Ascending aorta (tissue), 2 donors: ENCODE results near the gene JPH3. TPM values are rescaled to one million over a fixed set of nuclear protein-coding genes. Genes with fewer than 3 reads are reported as not detected.

Source experiments
- DNase-seq, 2 donors: peaks; one replicate each; pipeline ENCODE4 v3.0.0-alpha.2; 2019; ENCODE audit warnings: low spot score in 2 of 2
- H3K27ac ChIP-seq, 2 donors: fragments of 200-600 bp; sonication (generic); one replicate each; pipeline ENCODE4 v1.5.1; 2016 to 2017; ENCODE audit warnings: mild to moderate bottlenecking in 1 of 2
- H3K27me3 ChIP-seq: fragments of 200-600 bp; sonication (generic); one replicate; pipeline ENCODE4 v1.5.1; 2017
- H3K36me3 ChIP-seq, 2 donors: fragments of 200-600 bp; sonication (generic); one replicate each; pipeline ENCODE4 v1.5.1; 2016
- H3K4me1 ChIP-seq, 2 donors: fragments of 200-600 bp; sonication (generic); one replicate each; pipeline ENCODE4 v1.5.1; 2016 to 2017; ENCODE audit warnings: mild to moderate bottlenecking in 1 of 2
- H3K4me3 ChIP-seq, 2 donors: fragments of 200-600 bp; sonication (generic); one replicate each; pipeline ENCODE4 v1.5.1; 2016 to 2017; ENCODE audit warnings: mild to moderate bottlenecking in 1 of 2
- H3K9me3 ChIP-seq, 2 donors: fragments of 200-600 bp; sonication (generic); one replicate each; pipeline ENCODE4 v1.5.1; 2016
- CTCF ChIP-seq, 3 experiments: fragments of 200-600 bp in 2 of 3; fragments of 450-650 bp in 1 of 3; sonication (generic) in 2 of 3; IDR thresholded peaks; one replicate each; pipeline ENCODE4 v1.5.1; 2016 to 2019; ENCODE audit warnings: antibody characterized with exemption in 3 of 3, mild to moderate bottlenecking in 1 of 3, moderate library complexity in 1 of 3
- intact Hi-C: fragments of 100-400 bp; cut with DNase I; formaldehyde crosslinking; loops from one replicate; pipeline ENCODE4 v1.15.1; 2023
- total RNA-seq: library from RNA; depleted of rRNA; stranded (reverse); fragments of >200 nt; gene quantifications from one replicate; pipeline ENCODE4 v1.1.0, GENCODE V29; 2016

The JPH3 gene
- total RNA-seq, 1 donor from 2014 or later = not detected

- no peak overlapping the region for H3K4me3 ChIP-seq
- no peak for TF ChIP-seq CTCF (IDR thresholded peaks at IDR 0.05)
- no peaks in the 10 kb centered on the region for H3K9me3 ChIP-seq
- intact Hi-C loops = no loop called here
- H3K27me3 ChIP-seq = no peaks in the 10 kb centered on the region
- H3K27ac ChIP-seq = no peak overlapping the region
- H3K36me3 ChIP-seq = no peaks in the 10 kb centered on the region
- DNase-seq = no peak
- H3K4me1 ChIP-seq = no peaks in the 10 kb centered on the region
Observed at GRCh38 chr16:87613961-87614360, 11.7 kb downstream of the JPH3 start.

- intact Hi-C loops = no loop called here
- H3K36me3 ChIP-seq = no peaks in the 10 kb centered on the region
- no peaks in the 10 kb centered on the region for H3K4me1 ChIP-seq
- no peak overlapping the region for H3K27ac ChIP-seq
- H3K4me3 ChIP-seq = no peak overlapping the region
- H3K9me3 ChIP-seq = no peaks in the 10 kb centered on the region
- no peak for TF ChIP-seq CTCF (IDR thresholded peaks at IDR 0.05)
- no peaks in the 10 kb centered on the region for H3K27me3 ChIP-seq
- DNase-seq = no peak
Observed at GRCh38 chr16:87615621-87616041, 13.3 kb downstream of the JPH3 start.

- intact Hi-C loops = no loop called here
- no peak for DNase-seq
Observed at GRCh38 chr16:87616556-87616955, 14.2 kb downstream of the JPH3 start.

GRCh38 chr16:87618216-87618615 lies 15.9 kb downstream of the JPH3 start:
- H3K27me3 ChIP-seq = no peaks in the 10 kb centered on the region
- no peaks in the 10 kb centered on the region for H3K9me3 ChIP-seq
- H3K4me1 ChIP-seq = no peaks in the 10 kb centered on the region
- H3K36me3 ChIP-seq = no peaks in the 10 kb centered on the region
- no peak overlapping the region for H3K4me3 ChIP-seq
- no peak for DNase-seq
- H3K27ac ChIP-seq = no peak overlapping the region
- intact Hi-C loops = no loop called here
- TF ChIP-seq CTCF (IDR thresholded peaks at IDR 0.05) = no peak

More at GRCh38 chr16:87616556-87616955, 14.2 kb downstream of the JPH3 start:
- no peaks in the 10 kb centered on the region for H3K9me3 ChIP-seq
- H3K27me3 ChIP-seq = no peaks in the 10 kb centered on the region
- no peak for TF ChIP-seq CTCF (IDR thresholded peaks at IDR 0.05)
- no peaks in the 10 kb centered on the region for H3K4me1 ChIP-seq
- H3K4me3 ChIP-seq = no peak overlapping the region
- no peaks in the 10 kb centered on the region for H3K36me3 ChIP-seq
- no peak overlapping the region for H3K27ac ChIP-seq

GRCh38 chr16:87619360-87620200 lies 17.3 kb downstream of the JPH3 start:
- H3K27ac ChIP-seq = no peak overlapping the region
- no peak for TF ChIP-seq CTCF (IDR thresholded peaks at IDR 0.05)
- no peaks in the 10 kb centered on the region for H3K36me3 ChIP-seq
- no peaks in the 10 kb centered on the region for H3K27me3 ChIP-seq
- no peak for DNase-seq
- no peaks in the 10 kb centered on the region for H3K4me1 ChIP-seq
- no peaks in the 10 kb centered on the region for H3K9me3 ChIP-seq
- no peak overlapping the region for H3K4me3 ChIP-seq
- intact Hi-C loops = no loop called here
